Ureter (tissue), 1 donor: ENCODE measurements around the gene RS1. TPM values are rescaled to one million over a fixed set of nuclear protein-coding genes. Genes with fewer than 3 reads are reported as not detected.

Experiments
- DNase-seq: peaks from one replicate; pipeline ENCODE4 v3.0.0-alpha.2; 2020; ENCODE audit warnings: low spot score
- total RNA-seq: library from RNA; stranded (reverse); gene quantifications from one replicate; pipeline ENCODE4 v1.2.4, GENCODE V29; 2023
- donor health status: DM: yes; HTN: yes; CAD: no.

RS1 gene
- total RNA-seq, 1 donor from 2014 or later, result not detected

DNA sequence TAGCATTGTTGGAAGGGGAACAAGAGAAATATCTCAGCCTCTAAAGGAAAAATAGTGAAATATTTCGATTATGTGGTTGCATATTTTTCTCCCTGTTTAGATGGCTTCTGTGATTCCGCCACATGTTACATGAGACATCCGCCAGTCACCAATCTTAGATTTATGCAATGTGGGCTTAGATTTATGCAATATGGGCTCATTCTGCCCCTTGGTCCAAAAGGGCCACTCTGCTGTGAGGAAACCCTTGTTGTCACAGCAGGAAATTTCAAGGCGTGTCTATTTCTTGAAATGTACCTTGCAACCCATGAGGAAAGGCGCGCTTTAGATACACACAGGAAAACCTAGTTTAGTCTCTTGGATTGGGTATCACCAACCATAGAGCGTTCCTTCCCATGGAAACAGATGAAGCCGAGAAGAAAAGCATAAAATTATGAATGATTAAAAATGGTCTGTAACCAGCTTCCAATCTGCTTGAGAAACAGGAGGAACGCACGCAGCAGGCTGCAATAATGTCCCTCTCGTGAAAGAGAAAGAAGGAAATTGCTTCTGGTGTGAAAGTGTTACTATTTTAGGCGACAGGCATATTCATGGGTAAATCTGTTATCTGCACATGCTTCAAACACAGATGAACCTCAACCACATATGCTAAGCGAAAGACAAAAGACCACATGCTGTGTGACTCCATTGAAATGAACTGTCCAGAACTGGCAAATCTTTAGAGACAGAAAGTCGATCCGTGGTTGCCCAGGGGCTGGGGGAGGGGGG lies 3.7 kb downstream of the RS1 start:
- DNase-seq, result no peak

GRCh38 chrX:18666614-18667013 lies 5.3 kb downstream of the RS1 start:
- DNase-seq, result no peak

GRCh38 chrX:18664947-18665346 lies 7.0 kb downstream of the RS1 start:
- no peak for DNase-seq

GRCh38 chrX:18661273-18661672 lies 10.6 kb downstream of the RS1 start:
- DNase-seq, result no peak

- no peak for DNase-seq
Measured at GRCh38 chrX:18654875-18655836, 16.8 kb downstream of the RS1 start.

DNA sequence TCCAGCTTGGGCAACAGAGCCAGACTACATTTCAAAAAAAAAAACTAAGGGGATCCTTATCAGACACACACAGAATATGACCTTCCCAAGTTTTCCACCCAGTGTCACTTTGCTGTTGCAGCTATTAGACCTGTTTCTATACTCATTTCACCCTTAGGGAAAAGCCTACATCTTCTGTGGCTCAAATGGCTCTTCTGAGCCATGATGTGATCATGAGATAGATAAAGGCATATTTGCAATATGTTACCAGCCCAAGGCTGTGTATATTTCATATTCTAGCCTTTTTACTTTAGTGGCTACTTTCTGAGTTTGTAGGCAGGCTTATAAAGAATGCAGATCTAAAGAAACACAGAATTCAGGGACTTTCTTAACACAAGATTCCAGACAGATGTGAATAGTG lies 19.3 kb downstream of the RS1 start:
- DNase-seq, result no peak

DNA sequence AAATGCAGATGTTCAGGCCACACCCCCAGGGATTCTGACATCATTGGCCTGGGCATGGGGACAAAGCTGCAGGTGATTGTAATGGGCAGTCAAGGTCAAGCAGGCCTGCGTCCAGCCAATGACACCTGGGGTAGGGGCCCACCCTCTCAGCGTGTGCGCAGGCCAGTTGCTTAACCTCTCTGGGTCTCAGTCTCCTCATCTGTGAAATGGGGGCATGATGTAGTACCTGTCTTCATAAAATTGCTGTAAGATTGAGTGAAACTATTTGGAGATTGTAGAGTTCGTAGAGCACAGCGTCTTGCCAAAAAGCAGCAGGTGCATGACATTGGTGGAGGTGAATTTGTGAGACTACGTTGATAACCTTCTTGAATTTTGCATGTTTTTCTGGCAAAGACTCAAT lies 21.2 kb downstream of the RS1 start:
- DNase-seq, result no peak

DNA sequence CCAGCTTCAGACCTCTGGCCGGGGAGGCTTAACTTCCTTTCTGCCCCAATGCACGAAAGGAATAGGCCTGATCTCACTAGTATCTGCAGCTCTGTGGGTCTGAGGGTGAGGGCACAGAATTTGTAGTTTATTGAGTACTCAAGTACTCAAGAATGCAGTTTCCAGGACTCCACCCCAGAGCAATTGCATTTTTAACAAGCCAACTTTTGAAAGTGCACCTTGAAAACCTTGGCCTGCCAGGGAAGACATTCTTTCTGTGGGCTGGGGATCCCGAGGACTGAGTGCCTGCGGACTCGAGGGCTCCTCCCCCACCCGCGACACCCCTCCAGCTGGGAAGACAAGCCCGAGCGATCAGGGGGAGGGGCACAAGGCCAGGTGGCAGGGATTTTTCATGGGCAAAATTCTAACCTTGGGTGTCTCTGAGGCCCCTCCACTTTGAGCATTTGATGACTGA lies 22.4 kb downstream of the RS1 start:
- no peak for DNase-seq

- no peak for DNase-seq
Measured at GRCh38 chrX:18647621-18648020, 24.3 kb downstream of the RS1 start.

- DNase-seq, result no peak
Measured at GRCh38 chrX:18643853-18644252, 28.1 kb downstream of the RS1 start.

DNA sequence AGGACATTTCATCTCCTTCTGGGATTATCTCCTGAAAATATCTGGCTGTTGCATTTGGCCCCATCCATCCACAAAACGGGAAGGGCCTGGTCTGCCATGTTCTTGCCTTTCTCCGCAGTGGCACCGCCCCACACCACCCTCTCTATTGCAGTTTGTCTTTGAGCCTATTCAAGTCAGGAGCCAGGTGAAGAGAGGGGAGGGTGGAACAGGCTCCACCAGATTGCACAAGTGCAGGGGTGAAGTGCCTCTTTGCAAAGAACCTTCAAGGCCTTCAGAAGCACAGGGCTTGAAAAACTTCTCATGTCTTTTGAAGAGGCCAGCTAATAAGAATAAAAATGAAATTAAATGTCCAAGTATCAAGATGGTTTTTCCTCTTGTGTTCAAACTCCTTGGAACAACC lies 28.7 kb downstream of the RS1 start:
- no peak for DNase-seq

DNA sequence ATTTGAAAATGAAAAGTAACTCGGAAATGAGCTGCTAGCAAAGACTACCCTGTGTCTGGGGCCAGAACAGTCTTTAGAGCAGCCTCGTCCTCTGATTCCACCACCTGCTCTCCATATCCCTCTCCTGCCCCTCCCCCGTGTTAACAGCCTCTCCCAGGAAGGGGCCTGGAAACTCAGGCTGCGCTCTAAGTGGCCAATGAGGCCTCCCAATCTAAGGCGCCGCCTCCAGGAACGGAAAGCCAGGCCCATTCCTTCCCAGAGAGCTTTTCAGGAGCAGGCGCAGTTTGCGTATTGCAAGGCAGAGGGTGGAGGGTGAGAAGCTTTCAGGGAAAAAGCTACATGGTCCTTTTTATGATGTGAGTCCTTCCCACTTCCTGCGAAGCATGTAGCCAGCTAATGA lies 31.2 kb downstream of the RS1 start:
- DNase-seq, result no peak

DNA sequence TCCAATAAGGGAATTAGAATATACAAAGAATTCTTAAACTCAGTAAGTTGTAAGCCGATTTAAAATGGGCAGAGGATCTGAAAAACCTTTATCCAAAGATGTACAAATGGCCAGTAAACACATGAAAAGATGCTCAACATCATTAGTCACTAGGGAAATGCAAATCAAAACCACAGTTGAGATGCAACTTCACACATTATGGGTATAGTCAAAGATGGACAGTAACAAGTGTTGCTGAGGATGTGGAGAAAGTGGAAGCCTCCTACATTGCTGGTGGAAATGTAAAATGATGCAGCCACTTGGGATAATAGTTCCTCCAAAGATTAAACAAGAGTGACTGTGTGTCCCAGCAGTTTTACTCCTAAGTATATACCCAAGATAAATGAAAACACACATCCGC lies 32.6 kb downstream of the RS1 start:
- DNase-seq, result no peak

DNA sequence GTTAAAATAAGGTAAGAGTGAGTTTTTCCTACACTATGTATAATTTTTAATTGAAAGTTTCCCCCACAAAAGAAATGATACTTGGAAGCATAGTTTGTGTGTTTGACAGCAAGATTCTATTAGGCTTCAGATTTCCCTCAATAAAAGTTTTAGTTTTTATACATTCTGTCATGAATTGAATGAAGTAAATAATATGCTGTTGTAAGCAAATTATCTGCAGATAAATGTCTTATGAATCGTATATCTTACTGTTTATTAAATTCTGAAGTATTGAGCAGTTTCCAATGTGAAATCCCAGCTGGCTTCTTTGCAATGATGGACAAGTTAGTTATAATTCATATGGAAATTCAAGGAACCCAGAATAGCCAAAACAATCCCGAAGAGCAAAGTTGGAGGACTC lies 33.5 kb downstream of the RS1 start:
- no peak for DNase-seq

- DNase-seq, result no peak
Measured at GRCh38 chrX:18630934-18631333, 41.0 kb downstream of the RS1 start.

- DNase-seq, result no peak
Measured at GRCh38 chrX:18624599-18624998, 47.3 kb downstream of the RS1 start.

- no peak for DNase-seq
Measured at GRCh38 chrX:18620349-18620748, 51.6 kb downstream of the RS1 start.

- no peak for DNase-seq
Measured at GRCh38 chrX:18619288-18619687, 52.6 kb downstream of the RS1 start.

GRCh38 chrX:18617407-18617750 lies 54.5 kb downstream of the RS1 start:
- no peak for DNase-seq

DNA sequence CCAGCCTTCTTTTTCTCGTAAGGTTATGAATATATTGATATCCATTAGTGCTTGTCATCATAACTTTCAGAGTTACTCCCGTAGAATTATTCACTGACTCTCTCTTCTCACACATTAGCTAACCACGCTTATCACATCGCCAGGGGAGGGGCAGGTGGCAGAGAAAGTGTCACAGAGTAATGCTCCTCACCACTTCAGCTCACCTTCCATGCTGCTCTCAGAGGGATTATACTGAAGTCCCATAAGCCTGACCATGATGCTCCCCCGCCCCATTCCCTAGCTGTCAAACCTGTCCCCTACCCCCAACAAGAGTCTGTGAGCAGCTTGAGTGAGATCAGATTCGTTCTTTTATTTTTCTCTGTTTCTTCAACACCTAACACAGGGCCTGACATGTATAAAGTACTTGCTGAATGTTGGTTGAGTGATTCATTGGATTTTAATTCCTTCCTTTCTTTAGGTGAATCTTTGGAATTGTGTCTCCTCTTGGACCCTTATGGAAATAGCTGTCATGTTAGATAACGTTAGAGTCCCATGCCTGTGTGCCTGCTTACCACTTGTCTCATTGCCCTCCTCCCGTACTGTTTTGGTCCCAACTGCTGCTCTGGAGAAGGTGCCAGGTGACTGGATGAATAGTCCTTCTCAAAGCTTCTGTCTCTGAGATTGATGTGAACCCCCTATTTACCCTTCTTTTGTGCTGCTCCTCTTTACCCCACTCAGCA lies 55.1 kb downstream of the RS1 start:
- DNase-seq, result no peak

DNA sequence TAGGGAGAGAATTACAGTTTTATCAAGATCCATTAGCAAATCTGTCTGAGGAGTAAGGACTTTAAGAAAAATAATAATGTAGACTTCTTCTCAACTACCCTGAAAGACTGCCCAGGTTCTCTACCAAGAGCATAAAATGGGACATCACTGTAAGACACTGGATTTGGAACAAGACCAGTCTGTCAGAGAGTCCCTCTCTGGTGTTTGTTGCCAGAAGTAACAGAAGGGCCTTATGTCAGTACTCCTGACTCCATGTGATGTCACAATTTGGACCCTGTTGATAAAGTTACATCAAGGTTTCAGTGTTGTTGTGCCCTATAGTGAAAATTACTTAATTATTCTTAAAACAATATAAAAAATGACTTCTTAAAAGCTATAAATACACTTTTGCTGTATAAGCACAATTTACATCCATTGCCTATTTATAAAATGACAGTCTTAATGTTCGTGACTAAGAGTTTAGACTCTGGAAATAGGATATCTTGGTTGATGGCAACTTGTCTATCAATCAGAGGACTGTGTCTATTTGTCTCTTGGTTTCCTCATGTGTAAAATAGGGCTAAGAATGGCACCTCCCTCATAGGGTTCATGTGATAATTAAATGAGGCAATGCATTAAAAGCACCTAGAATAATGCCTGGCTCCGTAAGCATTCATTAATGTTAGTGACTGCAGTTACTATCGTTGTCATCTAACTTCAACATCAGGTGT lies 57.8 kb downstream of the RS1 start:
- no peak for DNase-seq

GRCh38 chrX:18607966-18608365 lies 63.9 kb downstream of the RS1 start:
- no peak for DNase-seq
